HG02973 (cell line): ENCODE results near the gene MYOD1.

Experiments used
- ATAC-seq: cut with Tn5 transposase; IDR thresholded peaks from one replicate; pipeline ENCODE4 v1.9.1; 2021; ENCODE audit warnings: moderate library complexity; ENCODE audit not compliant: unreplicated experiment

Gene MYOD1

GRCh38 chr11:17719028-17719937 lies at the start of gene MYOD1:
TSS of gene MYOD1 (plus strand) at chr11:17719571. CDS start at chr11:17719783, 212 bp downstream.
- ATAC-seq: no peak

DNA sequence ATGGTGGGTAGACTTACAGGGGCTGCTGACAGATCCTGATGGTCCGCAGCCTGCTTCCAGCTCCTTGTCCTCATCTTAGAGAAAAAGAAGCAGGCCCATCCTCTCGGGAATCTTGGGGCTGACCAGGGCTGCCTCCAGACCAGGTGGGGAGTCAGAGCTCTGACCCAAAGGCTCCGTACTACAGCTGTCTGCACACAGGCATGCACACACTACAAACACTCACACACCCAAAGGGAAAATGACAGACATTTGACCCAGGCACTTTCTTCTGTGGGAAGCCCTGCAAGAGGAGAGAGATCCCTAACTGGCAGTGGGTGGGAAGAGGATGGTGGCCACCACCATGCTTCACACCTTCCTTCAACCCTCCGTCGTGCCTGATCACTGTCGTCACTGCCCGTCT lies 46.9 kb upstream of the MYOD1 start:
- no peak for ATAC-seq

- ATAC-seq: no peak
Observed at GRCh38 chr11:17673951-17674350, 45.4 kb upstream of the MYOD1 start.

GRCh38 chr11:17682848-17683247 lies 36.5 kb upstream of the MYOD1 start:
- ATAC-seq: no peak

GRCh38 chr11:17683377-17684161 lies 35.8 kb upstream of the MYOD1 start:
- ATAC-seq: no peak

DNA sequence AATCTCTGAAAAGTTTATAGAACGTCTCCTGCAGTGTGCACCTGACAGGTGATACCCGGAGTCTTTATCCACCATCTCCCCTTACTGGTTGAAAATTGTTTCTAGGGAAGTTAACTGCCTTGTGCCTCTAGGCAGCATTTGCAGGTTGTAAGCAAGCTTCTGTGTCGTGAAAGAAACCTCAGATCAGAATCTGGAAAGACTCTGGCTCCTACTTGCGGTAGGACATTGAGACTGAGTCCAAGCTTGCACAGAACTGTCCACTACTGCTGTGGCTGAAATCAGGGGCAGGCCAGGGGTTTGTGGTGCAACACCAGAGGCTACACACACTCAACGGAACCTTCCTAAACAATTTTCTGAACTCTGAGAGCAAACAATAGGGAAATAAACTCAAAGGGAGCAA lies 34.8 kb upstream of the MYOD1 start:
- no peak for ATAC-seq

- ATAC-seq: no peak
Observed at GRCh38 chr11:17686231-17686980, 33.0 kb upstream of the MYOD1 start.

GRCh38 chr11:17687946-17688670 lies 31.3 kb upstream of the MYOD1 start:
- ATAC-seq: no peak

- no peak for ATAC-seq
Observed at GRCh38 chr11:17691550-17691949, 27.8 kb upstream of the MYOD1 start.

- ATAC-seq: no peak
Observed at GRCh38 chr11:17691976-17692375, 27.4 kb upstream of the MYOD1 start.

GRCh38 chr11:17692931-17693330 lies 26.4 kb upstream of the MYOD1 start:
- ATAC-seq: no peak

- ATAC-seq: no peak
Observed at GRCh38 chr11:17693531-17693930, 25.8 kb upstream of the MYOD1 start.

DNA sequence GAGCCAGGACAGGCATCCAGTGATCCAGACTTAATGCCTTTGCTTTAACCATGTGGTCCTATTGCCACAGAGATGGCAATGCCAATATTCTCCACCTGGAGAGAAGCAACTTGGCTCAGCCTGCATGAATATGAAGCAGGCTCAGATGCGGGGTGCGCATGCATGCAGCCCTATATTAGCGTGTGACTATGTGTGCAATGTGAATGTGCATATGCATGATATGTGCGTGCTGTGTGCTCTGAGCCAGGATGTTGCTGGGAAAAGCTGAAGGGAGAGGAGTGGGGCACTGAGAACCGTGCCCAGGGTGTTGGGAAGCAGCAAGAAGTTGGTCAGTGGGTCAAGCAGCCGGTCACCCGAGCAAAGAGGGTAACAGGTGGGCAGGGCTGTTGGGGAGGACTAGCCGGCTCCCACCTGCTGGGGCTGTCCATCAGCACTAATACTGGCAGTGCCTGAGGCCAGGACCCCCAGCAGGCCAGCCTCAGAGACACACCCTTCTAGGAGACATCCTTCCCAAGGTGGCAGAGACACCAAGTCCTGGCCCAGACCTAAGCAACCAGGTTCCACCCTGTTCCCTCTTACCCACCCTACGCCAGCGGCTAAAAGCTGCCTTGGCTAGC lies 24.8 kb upstream of the MYOD1 start:
- no peak for ATAC-seq

- ATAC-seq: no peak
Observed at GRCh38 chr11:17695454-17696441, 23.6 kb upstream of the MYOD1 start.

DNA sequence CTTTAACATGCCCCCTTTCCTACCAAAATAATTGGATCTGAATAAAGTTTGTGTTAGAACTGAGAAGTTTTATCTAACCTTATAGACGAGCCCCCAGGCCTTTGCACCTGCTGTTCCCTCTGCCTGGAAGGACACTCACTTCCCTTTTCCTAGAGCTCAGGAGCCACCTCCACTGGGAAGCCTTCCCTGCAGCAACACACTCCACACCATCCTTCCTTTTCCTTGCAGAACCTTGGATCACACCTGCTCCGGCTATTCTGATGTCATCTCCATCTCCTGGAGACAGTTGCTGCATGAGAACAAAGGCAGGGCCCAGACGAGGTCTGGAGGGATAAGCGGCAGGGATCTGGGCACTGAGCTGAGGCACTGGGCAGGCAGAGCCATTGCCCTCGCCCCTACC lies 22.6 kb upstream of the MYOD1 start:
- ATAC-seq: no peak

DNA sequence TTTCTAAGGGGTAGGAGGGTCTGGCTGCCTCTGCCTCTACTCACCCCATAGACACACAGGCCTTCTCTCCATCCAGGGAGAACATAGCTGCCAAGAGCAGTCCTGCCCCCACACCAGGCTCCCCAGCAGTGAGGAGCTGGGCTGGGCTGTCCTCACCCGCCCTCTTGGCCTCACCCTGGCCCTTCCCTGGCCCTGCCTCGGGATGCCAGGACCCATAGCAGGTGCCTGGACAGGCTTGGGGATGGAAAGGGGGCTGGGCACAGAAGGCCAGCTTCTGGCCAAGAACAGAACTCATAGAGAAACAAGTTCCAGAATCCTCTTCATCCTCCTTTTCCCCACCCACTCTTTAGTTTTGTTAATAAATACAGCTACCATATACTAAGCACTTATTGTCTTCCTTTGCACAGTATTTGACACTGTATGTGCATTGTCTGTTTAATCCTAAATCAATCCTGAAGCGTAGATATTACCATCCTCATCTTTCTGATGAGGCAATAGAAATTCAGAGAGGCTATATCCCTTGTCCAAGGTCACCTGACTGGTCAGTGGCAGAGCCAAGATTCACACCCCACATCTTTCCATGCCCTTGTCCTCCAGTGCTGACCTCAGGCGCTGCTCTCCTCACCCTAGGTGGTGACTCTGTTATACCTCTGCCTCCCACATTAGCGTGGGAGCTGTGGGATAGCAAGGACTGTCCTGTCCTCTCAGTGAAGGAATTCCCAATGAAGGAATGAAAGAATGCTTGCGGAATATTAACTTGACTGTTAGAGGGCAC lies 22.0 kb upstream of the MYOD1 start:
- no peak for ATAC-seq

GRCh38 chr11:17699147-17700114 lies 19.9 kb upstream of the MYOD1 start:
- ATAC-seq: no peak
